ENCODE results near the gene RAB3GAP2.
"Not testable (repeated sequence)": the region's sequence is repeated elsewhere in the genome, so short reads cannot be mapped to it uniquely, and the experiment has no call there.

DNA sequence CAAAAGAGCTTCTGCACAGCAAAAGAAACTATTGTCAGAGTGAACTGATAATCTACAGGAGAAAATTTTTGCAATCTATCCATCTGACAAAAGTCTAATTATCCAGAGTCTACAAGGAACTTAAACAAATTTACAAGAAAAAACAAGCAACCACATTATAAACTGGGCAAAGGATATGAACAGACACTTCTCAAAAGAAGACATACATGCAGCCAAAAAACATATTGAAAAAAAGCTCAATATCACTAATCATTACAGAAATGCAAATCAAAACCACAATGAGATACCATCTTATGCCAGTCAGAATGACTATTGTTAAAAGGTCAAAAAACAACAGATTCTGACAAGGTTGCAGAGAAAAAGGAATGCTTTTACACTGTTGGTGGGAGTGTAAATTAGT lies 12.5 kb downstream of the RAB3GAP2 start:
- TF ChIP-seq ZNF232 (CRISPR knock-in tag; IDR thresholded peaks at IDR 0.05; ENCODE audit: borderline replicate concordance); ZNF709 (CRISPR knock-in tag; IDR thresholded peaks at IDR 0.05); SIN3B (IDR thresholded peaks at IDR 0.05; ENCODE audit: low read length); CREB1 (IDR thresholded peaks at IDR 0.05); CREB1 (CRISPR knock-in tag; IDR thresholded peaks at IDR 0.05); POLR2A (IDR thresholded peaks at IDR 0.05; ENCODE audit: insufficient read depth in 1 of 2, low read depth in 2 of 2, low read length in 2 of 2); RFX5 (IDR thresholded peaks at IDR 0.05; ENCODE audit: low read depth, low read length); ZNF335 (CRISPR knock-in tag; IDR thresholded peaks at IDR 0.05); ZIK1 (CRISPR knock-in tag; IDR thresholded peaks at IDR 0.05; ENCODE audit: borderline replicate concordance, low read depth); ZNF850 (CRISPR knock-in tag; conservative IDR thresholded peaks at IDR 0.05); SRSF4 (IDR thresholded peaks at IDR 0.05; ENCODE audit: low read depth, low read length, poor library complexity, severe bottlenecking): not testable (repeated sequence)
- TF ChIP-seq, protein P1, sequence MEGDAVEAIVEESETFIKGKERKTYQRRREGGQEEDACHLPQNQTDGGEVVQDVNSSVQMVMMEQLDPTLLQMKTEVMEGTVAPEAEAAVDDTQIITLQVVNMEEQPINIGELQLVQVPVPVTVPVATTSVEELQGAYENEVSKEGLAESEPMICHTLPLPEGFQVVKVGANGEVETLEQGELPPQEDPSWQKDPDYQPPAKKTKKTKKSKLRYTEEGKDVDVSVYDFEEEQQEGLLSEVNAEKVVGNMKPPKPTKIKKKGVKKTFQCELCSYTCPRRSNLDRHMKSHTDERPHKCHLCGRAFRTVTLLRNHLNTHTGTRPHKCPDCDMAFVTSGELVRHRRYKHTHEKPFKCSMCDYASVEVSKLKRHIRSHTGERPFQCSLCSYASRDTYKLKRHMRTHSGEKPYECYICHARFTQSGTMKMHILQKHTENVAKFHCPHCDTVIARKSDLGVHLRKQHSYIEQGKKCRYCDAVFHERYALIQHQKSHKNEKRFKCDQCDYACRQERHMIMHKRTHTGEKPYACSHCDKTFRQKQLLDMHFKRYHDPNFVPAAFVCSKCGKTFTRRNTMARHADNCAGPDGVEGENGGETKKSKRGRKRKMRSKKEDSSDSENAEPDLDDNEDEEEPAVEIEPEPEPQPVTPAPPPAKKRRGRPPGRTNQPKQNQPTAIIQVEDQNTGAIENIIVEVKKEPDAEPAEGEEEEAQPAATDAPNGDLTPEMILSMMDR (CRISPR knock-in tag; IDR thresholded peaks at IDR 0.05), result not testable (repeated sequence)
- TF ChIP-seq, protein P2, sequence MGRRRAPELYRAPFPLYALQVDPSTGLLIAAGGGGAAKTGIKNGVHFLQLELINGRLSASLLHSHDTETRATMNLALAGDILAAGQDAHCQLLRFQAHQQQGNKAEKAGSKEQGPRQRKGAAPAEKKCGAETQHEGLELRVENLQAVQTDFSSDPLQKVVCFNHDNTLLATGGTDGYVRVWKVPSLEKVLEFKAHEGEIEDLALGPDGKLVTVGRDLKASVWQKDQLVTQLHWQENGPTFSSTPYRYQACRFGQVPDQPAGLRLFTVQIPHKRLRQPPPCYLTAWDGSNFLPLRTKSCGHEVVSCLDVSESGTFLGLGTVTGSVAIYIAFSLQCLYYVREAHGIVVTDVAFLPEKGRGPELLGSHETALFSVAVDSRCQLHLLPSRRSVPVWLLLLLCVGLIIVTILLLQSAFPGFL (CRISPR knock-in tag; IDR thresholded peaks at IDR 0.05), result not testable (repeated sequence)
